Fibroblast of mammary gland (primary cell): ENCODE results near the gene SLC26A2.

Experiments
- DNase-seq: peaks from one replicate; pipeline ENCODE4 v3.0.0-alpha.2; 2010; ENCODE audit warnings: low read depth
- H3K4me3 ChIP-seq: 2 replicates; pipeline ENCODE4 v1.5.1; 2011; ENCODE audit warnings: low read depth, mild to moderate bottlenecking, low read length, moderate library complexity; ENCODE audit not compliant: control insufficient read depth
- TF ChIP-seq, protein P1 (sequence below): conservative IDR thresholded peaks from 2 replicates; pipeline ENCODE4 v1.5.1; 2011; ENCODE audit warnings: low read depth, low read length, inconsistent platforms; ENCODE audit not compliant: control insufficient read depth, insufficient read depth

Gene SLC26A2

DNA sequence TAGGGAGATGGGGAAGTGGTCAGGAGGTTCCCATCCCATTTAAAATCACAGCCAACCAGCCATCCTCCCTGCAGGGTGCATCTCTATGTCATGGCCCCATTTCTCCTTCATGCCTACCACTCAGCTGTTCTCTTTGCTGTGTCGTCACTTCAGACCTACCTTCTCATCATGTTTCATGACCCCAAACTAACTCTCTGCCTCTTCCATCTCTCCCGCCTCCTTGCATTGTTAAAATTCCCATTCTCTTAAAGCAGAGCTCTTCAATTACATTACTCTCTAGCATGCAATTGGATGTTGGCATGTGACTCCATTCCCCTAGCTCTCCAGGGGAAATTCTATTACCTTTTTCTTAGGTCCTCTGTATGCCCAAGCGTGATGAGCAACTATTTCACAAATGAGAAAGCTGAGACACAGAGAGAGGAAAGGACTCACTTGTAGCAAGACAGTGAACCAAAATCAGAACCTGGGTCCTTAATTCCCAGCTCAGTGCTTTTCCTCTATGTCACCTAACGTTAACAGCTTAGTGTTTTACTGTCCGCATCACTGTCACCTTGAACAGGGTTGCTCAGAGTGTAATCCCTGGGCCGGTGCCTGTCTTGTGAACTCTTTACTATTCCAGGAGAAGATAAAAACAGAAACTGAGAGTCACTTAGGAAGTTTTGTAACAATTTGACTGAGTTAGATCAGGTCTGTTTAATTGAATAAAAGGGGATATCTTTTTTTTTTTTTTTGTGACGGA, 44.1 kb upstream of the SLC26A2 start:
- TF ChIP-seq, protein P1, sequence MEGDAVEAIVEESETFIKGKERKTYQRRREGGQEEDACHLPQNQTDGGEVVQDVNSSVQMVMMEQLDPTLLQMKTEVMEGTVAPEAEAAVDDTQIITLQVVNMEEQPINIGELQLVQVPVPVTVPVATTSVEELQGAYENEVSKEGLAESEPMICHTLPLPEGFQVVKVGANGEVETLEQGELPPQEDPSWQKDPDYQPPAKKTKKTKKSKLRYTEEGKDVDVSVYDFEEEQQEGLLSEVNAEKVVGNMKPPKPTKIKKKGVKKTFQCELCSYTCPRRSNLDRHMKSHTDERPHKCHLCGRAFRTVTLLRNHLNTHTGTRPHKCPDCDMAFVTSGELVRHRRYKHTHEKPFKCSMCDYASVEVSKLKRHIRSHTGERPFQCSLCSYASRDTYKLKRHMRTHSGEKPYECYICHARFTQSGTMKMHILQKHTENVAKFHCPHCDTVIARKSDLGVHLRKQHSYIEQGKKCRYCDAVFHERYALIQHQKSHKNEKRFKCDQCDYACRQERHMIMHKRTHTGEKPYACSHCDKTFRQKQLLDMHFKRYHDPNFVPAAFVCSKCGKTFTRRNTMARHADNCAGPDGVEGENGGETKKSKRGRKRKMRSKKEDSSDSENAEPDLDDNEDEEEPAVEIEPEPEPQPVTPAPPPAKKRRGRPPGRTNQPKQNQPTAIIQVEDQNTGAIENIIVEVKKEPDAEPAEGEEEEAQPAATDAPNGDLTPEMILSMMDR: no peak
- H3K4me3 ChIP-seq: no peak overlapping the region
- no peak for DNase-seq

GRCh38 chr5:149917073-149917676, 43.4 kb upstream of the SLC26A2 start:
- TF ChIP-seq, protein P1: no peak

GRCh38 chr5:149921597-149921996, 39.0 kb upstream of the SLC26A2 start:
- H3K4me3 ChIP-seq: no peak overlapping the region
- DNase-seq: no peak
- TF ChIP-seq, protein P1: no peak

More at GRCh38 chr5:149917073-149917676, 43.4 kb upstream of the SLC26A2 start:
- no peak overlapping the region for H3K4me3 ChIP-seq
- DNase-seq: no peak

- TF ChIP-seq, protein P1: no peak
- no peak for DNase-seq
- no peak overlapping the region for H3K4me3 ChIP-seq
These were observed 37.6 kb upstream of the SLC26A2 start for GRCh38 chr5:149922950-149923349.

- TF ChIP-seq, protein P1: no peak
- peak; percentile 61 for DNase-seq
- no peak overlapping the region for H3K4me3 ChIP-seq
These were observed 36.1 kb upstream of the SLC26A2 start for GRCh38 chr5:149924486-149924885.

- peak overlapping the region; percentile 9 for H3K4me3 ChIP-seq
- TF ChIP-seq, protein P1: no peak
- peak; percentile 20 for DNase-seq
These were observed 30.4 kb upstream of the SLC26A2 start for GRCh38 chr5:149930043-149930748.
